GM06990 (cell line): ENCODE measurements around the gene LMOD3.

Experiments used
- DNase-seq: peaks from one replicate; pipeline ENCODE4 v3.0.0-alpha.2; 2011; ENCODE audit not compliant: insufficient read length; ENCODE audit errors: extremely low read depth
- H3K27me3 ChIP-seq: replicated peaks from 2 replicates; pipeline ENCODE4 v1.6.0; 2011; ENCODE audit warnings: low read length; ENCODE audit not compliant: control insufficient read depth, insufficient read depth
- H3K36me3 ChIP-seq: 2 replicates; pipeline ENCODE4 v1.5.1; 2011; ENCODE audit warnings: low read length; ENCODE audit not compliant: control insufficient read depth, insufficient read depth
- H3K4me3 ChIP-seq: replicated peaks from 2 replicates; pipeline ENCODE4 v1.5.1; 2011; ENCODE audit warnings: low read depth, mild to moderate bottlenecking, control low read depth, low read length
- CTCF ChIP-seq: IDR thresholded peaks from 2 replicates; pipeline ENCODE4 v1.5.1; 2011; ENCODE audit warnings: low read length, control low read depth, mild to moderate bottlenecking, inconsistent platforms; ENCODE audit not compliant: insufficient read depth, poor library complexity, severe bottlenecking

Gene LMOD3

DNA sequence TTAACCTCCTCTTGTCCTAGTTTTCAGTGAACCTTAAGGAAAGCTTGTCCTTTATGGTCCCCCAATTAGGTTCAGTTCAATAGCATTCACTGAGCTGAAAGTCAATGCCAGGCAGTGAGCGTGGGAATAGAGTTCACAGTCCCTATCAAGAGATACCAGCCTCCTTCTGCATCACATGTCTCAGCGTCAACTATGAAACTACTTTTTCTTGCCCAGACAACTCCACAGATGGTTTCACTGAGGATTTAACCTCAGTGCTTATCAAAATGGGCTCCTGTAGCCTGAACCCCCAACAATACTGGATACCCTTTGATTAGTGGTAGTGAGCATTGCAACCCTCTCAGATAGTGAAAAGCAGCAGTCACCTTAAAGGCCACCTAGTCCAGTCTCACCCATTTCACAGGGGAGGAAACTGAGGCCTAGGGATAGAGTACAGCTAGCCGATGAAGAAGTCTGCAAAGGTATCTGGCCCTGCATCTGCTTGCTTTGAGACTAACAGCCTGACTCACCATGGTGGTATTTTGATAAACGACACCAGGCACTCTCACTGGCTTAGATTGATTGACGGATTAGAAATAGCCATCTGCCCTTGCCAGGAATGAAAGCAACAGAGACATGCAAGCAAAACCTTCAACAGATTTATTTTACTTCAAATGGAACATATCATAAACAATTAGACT, 40.7 kb downstream of the LMOD3 start:
- no peak for DNase-seq
- Histone ChIP-seq H3K36me3 (no peaks in the 10 kb centered on the region), H3K27me3 (no peaks in the 10 kb centered on the region)

GRCh38 chr3:69080233-69080920, 42.0 kb downstream of the LMOD3 start, which contains the start of gene UBA3:
TSS of gene UBA3 (minus strand) at chr3:69080365. CDS start at chr3:69080353, 12 bp downstream.
- TF ChIP-seq CTCF, result no peak
- H3K27me3 ChIP-seq, result no peaks in the 10 kb centered on the region
- peak within 1 kb of the TSS; percentile 86 for H3K4me3 ChIP-seq
- no peaks in the 10 kb centered on the region for H3K36me3 ChIP-seq
- DNase-seq, result peak; percentile 90

More for the DNA sequence above, 40.7 kb downstream of the LMOD3 start:
- no peak overlapping the region for H3K4me3 ChIP-seq
- TF ChIP-seq CTCF, result no peak

- TF ChIP-seq CTCF, result no peak
- peak; percentile 44 for DNase-seq
Observed at GRCh38 chr3:69079269-69080159, 42.9 kb downstream of the LMOD3 start.

DNA sequence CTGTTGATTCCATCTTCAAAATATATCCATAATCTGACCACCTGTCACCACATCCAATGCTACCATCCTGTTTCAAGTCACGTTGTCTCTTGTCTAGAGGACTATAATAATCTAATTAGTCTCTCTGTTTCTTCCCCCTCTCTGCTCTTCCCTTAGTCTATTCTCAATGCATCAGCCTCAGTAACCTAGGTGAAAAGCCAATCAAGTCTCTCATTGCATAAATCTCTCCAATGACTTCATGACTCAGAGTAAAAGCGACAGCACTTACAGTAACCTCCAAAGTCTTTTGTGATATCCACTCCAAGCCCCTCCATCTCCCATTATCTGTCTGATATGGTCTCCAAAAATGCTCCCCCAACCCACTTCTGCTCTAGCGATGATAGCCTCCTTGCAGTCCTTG, 49.5 kb downstream of the LMOD3 start:
- H3K4me3 ChIP-seq, result no peak overlapping the region
- no peaks in the 10 kb centered on the region; the same call in 1 of the 2 replicates for H3K36me3 ChIP-seq
- no peaks in the 10 kb centered on the region for H3K27me3 ChIP-seq
- no peak for DNase-seq
- TF ChIP-seq CTCF, result no peak

More at GRCh38 chr3:69079269-69080159, 42.9 kb downstream of the LMOD3 start:
- Histone ChIP-seq H3K36me3 (no peaks in the 10 kb centered on the region), H3K4me3 (peak overlapping the region; percentile 86), H3K27me3 (no peaks in the 10 kb centered on the region)

DNA sequence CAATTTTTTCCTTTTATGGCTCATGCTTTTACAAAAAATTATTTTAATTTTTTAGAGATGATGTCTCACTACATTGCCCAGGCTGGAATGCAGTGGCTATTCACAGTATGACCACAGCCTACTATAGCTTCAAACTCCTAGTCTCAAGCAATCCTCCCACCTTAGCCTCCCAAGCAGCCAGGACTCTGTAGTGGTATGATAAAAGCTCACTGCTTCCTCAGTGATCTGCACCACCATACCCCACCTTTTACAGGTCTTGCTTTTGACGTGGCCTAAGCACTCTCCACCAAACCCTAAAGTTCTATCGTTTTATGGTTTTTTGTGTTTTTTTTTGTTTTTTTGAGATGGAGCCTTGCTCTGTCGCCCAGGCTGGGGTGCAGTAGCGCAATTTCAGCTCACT, 56.3 kb downstream of the LMOD3 start:
- TF ChIP-seq CTCF, result no peak
- Histone ChIP-seq H3K36me3 (peaks cover 2% of the 10 kb centered on the region), H3K4me3 (no peak overlapping the region)

More for the DNA sequence above, 56.3 kb downstream of the LMOD3 start:
- no peaks in the 10 kb centered on the region for H3K27me3 ChIP-seq
- DNase-seq, result no peak
